Kidney epithelial cell (primary cell): ENCODE measurements around the gene SCIMP. TPM values are rescaled to one million over a fixed set of nuclear protein-coding genes. Genes with fewer than 3 reads are reported as not detected.
"Not testable (repeated sequence)": the region's sequence is repeated elsewhere in the genome, so short reads cannot be mapped to it uniquely, and the experiment has no call there.

ENCODE experiments used
- DNase-seq: peaks from one replicate; pipeline ENCODE4 v3.0.0-alpha.2; 2010; ENCODE audit warnings: low read depth
- H3K27me3 ChIP-seq: 2 replicates; pipeline ENCODE4 v1.6.0; 2011; ENCODE audit warnings: low read length; ENCODE audit not compliant: control insufficient read depth, insufficient read depth
- H3K36me3 ChIP-seq: 2 replicates; pipeline ENCODE4 v1.5.1; 2011; ENCODE audit warnings: low read length; ENCODE audit not compliant: control insufficient read depth, insufficient read depth
- H3K4me3 ChIP-seq: 2 replicates; pipeline ENCODE4 v1.5.1; 2011; ENCODE audit warnings: low read depth, mild to moderate bottlenecking, control low read depth, low read length
- CTCF ChIP-seq: IDR thresholded peaks from 2 replicates; pipeline ENCODE4 v1.5.1; 2011; ENCODE audit warnings: mild to moderate bottlenecking, moderate library complexity, low read length, control low read depth, inconsistent platforms; ENCODE audit not compliant: insufficient read depth, poor library complexity, severe bottlenecking
- total RNA-seq: library from RNA; depleted of rRNA; stranded (reverse); fragments of >200 nt; gene quantifications from 2 replicates; pipeline ENCODE4 v1.2.3, GENCODE V29; 2015

SCIMP gene
- total RNA-seq, 1 donor from 2014 or later = not detected

GRCh38 chr17:5241861-5242671 is 7.4 kb upstream of the SCIMP start:
- no peak for DNase-seq
- no peak for TF ChIP-seq CTCF
- Histone ChIP-seq H3K36me3 (no peaks in the 10 kb centered on the region), H3K4me3 (no peak overlapping the region), H3K27me3 (no peaks in the 10 kb centered on the region)

DNA sequence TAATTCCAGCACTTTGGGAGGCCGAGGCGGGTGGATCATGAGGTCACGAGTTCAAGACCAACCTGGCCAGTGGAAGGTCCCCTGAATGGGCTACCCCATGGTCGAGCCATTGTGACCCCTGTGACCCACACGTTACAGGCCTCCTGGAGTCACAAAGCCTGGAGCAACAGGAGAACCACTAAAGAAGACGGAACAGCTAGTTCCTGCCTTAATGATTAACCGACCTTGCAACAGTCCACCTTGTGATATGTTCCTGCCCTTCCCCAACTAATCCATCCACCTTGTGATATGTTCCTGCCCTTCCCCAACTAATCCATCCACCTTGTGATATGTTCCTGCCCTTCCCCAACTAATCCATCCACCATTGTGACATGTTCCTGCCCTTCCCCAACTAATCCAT is 5.1 kb upstream of the SCIMP start:
- not testable (repeated sequence) for H3K27me3 ChIP-seq, H3K4me3 ChIP-seq, DNase-seq, H3K36me3 ChIP-seq

DNA sequence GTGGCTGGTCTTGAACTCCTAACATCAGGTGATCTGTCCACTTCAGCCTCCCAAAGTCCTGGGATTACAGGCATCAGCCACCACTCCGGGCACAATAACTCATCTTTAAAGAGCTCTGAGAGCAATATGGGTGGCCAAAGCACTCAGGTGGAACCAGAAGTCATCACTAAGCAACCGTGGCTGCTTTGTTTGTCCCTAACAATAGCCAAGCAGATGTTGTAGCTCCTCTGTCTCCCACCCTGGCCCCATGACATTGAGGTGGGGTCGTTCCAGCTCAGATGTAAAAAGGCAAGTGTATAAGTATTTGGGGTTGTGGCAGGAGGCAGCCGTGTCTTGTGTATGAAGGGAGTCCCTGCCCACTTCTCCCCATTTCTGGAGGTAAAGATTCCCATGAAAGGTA is 3.7 kb upstream of the SCIMP start:
- DNase-seq = no peak
- H3K36me3 ChIP-seq = no peaks in the 10 kb centered on the region
- no peaks in the 10 kb centered on the region for H3K27me3 ChIP-seq
- TF ChIP-seq CTCF = no peak
- no peak overlapping the region for H3K4me3 ChIP-seq

- no peaks in the 10 kb centered on the region for H3K27me3 ChIP-seq
- DNase-seq = no peak
- peak; percentile 55 for TF ChIP-seq CTCF
- no peaks in the 10 kb centered on the region for H3K36me3 ChIP-seq
- H3K4me3 ChIP-seq = no peak overlapping the region
Observed at GRCh38 chr17:5237541-5238016, 2.9 kb upstream of the SCIMP start.

DNA sequence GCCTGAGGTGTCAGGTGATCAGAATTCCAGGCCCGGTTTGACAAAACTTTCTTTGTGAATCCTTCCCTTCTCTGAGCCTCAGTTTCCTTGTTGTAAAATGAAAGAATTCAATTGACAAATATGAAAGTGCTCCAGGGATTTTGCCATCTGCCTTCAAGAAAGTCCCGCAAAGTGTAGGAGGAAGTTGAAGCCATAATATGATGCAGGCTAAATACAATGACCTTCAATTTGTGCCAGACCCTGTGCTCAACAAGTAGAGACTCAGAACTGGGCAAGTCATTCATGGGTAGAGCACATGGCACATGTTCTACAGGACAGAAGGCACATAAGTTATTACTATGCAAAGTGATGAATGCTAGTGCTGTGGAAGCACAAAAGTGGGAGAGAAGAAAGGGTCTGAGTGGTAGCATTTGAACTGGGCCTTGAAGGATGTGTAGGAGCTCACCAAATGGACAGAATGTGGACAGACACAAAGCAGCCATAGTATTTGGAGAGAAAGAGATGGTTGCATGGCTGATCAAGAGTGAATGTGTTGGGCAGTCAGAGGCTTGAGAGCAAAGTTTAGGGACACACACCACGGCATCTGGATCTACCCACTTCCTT is 2.4 kb upstream of the SCIMP start:
- no peak for TF ChIP-seq CTCF
- no peaks in the 10 kb centered on the region for H3K27me3 ChIP-seq

DNA sequence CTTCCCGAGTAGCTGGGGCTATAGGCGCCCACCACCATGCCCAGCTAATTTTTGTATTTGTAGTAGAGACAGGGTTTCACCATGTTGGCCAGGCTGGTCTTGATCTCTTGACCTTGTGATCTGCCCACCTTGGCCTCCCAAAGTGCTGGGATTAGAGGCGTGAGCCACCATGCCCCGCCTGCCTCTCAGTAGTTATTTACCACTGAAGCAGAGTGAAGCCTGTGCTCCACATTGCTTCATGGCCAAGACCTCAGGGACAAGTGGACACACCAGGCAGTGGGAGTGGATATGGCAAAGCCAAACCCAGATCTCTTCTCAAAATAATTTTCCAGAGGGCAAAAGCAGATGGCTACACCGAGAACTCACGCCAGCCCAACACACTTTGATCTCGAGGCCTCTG is 1.2 kb downstream of the SCIMP start:
- not testable (repeated sequence) for H3K4me3 ChIP-seq, H3K36me3 ChIP-seq, H3K27me3 ChIP-seq, DNase-seq

More for the DNA sequence above, 2.4 kb upstream of the SCIMP start:
- Histone ChIP-seq H3K36me3 (no peaks in the 10 kb centered on the region), H3K4me3 (no peak overlapping the region)
- DNase-seq = no peak
